ENCODE data around the gene COL4A2.

COL4A2 gene

DNA sequence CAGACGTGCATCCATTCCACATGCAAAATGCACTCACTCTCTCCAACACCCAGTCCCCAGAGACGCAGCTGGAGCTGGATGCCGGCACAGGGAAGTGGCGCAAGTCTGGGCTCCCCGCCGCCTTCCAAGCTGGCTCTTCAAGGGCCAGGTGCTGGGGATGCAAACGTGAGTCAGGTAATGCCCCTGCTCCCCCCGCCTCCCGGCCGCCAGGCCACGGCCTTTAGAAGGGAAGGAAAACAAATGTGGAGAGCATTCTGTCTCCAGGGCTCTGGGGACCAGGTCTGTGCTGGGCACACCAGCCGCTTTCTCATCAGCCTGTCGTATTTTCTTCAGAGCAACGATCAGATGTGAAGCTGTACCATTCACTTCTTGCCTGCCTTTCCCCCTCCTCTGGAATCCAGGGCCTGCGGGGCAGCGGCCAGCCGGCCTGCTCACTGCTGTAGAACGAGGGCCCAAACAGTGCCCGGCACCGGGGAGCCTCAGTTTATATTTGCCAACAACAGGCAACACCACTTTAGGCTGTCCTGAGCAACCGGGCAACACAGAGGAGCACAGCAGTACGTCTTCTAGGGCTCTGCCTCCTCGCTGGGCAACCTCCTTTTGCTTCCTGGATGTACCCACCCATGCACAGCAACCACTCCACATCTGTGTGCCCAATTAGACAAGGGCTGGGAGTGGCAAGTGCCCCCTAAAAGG lies 250.7 kb downstream of the COL4A2 start:
- TF ChIP-seq, protein P1, sequence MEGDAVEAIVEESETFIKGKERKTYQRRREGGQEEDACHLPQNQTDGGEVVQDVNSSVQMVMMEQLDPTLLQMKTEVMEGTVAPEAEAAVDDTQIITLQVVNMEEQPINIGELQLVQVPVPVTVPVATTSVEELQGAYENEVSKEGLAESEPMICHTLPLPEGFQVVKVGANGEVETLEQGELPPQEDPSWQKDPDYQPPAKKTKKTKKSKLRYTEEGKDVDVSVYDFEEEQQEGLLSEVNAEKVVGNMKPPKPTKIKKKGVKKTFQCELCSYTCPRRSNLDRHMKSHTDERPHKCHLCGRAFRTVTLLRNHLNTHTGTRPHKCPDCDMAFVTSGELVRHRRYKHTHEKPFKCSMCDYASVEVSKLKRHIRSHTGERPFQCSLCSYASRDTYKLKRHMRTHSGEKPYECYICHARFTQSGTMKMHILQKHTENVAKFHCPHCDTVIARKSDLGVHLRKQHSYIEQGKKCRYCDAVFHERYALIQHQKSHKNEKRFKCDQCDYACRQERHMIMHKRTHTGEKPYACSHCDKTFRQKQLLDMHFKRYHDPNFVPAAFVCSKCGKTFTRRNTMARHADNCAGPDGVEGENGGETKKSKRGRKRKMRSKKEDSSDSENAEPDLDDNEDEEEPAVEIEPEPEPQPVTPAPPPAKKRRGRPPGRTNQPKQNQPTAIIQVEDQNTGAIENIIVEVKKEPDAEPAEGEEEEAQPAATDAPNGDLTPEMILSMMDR (conservative IDR thresholded peaks at IDR 0.05; ENCODE audit: control insufficient read depth, insufficient read depth, low read depth, low read length): no peak
- DNase-seq (ENCODE audit: low read depth): no peak

DNA sequence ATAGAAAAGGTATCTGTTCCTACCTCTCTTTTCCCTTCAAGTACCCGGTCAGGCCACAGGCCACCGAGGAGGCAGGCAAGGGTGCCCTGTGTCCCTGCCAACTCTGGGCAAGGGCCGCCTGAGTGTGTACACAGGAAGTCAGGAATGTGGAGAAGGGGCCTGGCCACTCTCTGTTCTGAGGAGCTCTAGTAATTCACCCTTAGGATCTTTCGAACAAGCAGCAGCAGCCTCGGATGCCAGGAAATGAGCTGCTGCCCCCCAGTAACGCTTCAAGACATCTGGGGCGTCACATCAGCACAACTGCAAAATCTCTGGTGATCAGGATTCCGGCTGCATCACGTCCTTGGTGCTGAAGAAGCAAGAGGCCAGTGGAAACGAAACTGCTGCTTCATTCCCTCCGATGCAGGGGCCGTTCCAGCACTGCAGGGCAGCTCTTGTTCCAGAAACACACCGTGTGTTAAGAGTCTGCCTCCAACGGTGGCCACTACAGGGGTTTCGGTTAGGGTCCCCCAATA lies 252.4 kb downstream of the COL4A2 start:
- no peak for DNase-seq (ENCODE audit: low read depth)
- TF ChIP-seq, protein P1 (conservative IDR thresholded peaks at IDR 0.05; ENCODE audit: control insufficient read depth, insufficient read depth, low read depth, low read length): no peak
- H3K4me3 ChIP-seq (ENCODE audit: control insufficient read depth, low read depth, low read length): no peak overlapping the region

More for the DNA sequence above, 250.7 kb downstream of the COL4A2 start:
- H3K4me3 ChIP-seq (ENCODE audit: control insufficient read depth, low read depth, low read length): no peak overlapping the region

DNA sequence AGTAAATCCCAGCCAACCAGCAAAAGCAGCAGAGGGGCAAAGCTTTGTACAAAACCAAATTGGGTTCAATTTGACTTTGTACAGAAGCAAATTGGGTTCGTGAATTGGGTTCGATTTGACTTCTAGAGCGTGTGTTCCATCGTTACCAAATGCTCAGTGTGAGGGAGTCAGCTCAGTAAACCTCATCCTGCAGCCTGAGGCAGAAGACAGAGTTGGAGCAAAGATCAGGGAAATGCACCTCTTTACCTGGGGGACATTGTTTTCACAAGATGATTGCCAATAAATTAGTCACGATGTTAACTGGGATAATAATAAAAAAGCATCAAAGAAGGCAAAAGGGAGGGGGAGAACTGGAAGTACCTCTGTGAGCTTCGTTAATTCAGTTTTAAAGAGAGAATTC lies 252.9 kb downstream of the COL4A2 start:
- H3K4me3 ChIP-seq (ENCODE audit: control insufficient read depth, low read depth, low read length): no peak overlapping the region
- DNase-seq (ENCODE audit: low read depth): no peak
- TF ChIP-seq, protein P1 (conservative IDR thresholded peaks at IDR 0.05; ENCODE audit: control insufficient read depth, insufficient read depth, low read depth, low read length): no peak

DNA sequence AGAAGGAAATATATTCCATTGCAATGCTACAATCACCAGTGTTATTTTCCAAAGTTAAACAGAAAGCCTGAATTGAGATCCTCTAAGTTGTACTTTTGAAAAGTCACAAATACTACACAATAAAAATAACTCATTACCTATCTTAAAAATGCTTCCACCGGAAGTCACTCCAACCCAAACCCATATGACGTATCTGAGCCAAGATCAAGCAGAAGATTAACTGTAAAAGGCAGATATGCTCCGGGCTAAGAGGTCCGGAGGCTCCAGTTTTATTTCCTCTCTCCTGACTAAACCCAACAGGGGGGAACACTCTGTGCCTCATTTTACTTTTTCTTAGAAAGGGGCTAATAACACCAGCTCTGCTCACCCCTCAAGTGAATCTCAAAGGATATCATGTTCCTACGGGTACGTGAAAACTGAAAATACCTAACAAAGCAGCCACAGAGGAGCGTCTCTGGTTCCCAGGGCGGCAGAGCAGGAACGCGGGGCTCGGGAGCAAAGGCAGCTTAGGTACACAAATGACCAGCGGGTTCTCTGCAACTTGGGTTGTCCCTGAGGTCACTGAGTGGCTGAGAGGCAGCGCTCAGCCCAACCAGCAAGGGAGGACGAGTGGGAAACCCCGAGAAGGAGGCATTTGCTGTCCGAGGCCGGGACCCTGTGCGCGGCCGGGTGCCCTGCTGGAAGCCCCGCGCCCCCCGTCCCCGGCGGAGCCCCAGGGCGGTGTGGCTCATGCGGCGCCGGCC lies 253.7 kb downstream of the COL4A2 start:
- DNase-seq (ENCODE audit: low read depth): no peak
- TF ChIP-seq, protein P1 (conservative IDR thresholded peaks at IDR 0.05; ENCODE audit: control insufficient read depth, insufficient read depth, low read depth, low read length): no peak
- H3K4me3 ChIP-seq (ENCODE audit: control insufficient read depth, low read depth, low read length): peak overlapping the region; percentile 82

DNA sequence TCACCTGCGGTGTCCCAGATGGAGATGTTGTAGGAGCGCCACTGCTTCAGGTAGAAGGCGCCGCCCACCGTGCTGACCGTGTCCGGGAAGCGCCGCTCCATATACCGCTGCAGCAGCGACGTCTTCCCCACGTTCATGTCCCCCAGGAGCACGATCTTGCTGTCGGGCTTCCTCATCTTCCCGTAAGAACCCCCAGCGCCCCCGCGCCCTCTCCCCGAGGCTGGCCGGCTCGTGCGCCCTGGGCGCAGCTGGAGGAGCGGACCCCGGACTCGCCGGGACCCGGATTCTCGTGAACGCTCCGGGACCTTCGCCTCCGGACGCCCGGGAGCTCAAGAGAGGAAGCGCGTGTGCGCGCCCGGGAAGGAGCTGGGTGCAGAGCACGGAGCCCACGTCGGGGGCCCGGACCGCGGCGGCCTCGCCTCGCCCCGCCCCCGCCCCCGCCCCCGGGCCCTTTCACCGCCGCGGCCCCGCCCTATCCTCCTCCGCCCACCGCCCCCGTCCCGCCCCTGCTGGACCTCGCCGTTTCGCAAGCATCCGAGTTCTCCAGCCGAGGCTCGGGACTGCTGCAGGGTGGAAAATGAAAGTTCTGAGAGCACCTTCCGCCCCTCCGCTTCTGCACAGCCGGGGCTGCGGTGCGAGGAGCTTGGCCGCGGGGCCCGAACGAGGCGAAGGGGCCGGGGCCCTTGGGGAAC lies 254.4 kb downstream of the COL4A2 start, which contains the start of gene RAB20:
TSS of gene RAB20 (minus strand) at position 379 of the 692 bp plus-strand sequence. CDS start at position 176, 203 bp downstream.
- peak within 1 kb of the TSS; percentile 82 for H3K4me3 ChIP-seq (ENCODE audit: control insufficient read depth, low read depth, low read length)
- DNase-seq (ENCODE audit: low read depth): peak; percentile 71
- TF ChIP-seq, protein P1 (conservative IDR thresholded peaks at IDR 0.05; ENCODE audit: control insufficient read depth, insufficient read depth, low read depth, low read length): no peak

DNA sequence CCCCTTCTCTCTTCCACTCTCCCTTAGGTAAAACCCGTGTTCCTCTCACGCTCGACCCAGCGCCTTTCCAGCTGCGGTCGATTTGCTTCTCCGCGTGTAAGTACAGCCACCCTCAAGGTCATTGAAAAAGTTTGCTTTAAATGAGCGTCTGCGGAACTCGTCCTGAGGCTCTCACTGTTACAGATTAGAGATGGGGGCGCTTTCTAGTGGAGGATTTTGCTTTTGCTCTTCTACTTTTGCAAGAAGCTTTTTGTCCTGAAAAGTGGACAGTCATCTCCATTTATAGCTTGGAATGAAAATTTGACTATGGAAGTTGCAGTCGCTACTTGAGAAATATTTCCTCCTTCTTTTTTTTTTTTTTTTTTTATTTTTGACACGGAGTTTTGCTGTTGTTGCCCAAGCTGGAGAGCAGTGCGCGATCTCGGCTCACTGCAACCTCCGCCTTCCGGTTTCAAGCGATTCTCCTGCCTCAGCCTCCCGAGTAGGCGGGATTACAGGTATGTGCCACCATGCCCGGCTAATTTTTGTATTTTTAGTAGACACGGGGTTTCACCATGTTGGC lies 255.0 kb downstream of the COL4A2 start:
- DNase-seq (ENCODE audit: low read depth): peak; percentile 30
- H3K4me3 ChIP-seq (ENCODE audit: control insufficient read depth, low read depth, low read length): peak overlapping the region; percentile 82
- TF ChIP-seq, protein P1 (conservative IDR thresholded peaks at IDR 0.05; ENCODE audit: control insufficient read depth, insufficient read depth, low read depth, low read length): no peak
